Activated naive CD4-positive, alpha-beta T cell treated with Interleukin-2 at 50 U/mL for 16 hours (primary cell): ENCODE results near the gene PEX11G.
"Not testable (repeated sequence)": the region's sequence is repeated elsewhere in the genome, so short reads cannot be mapped to it uniquely, and the experiment has no call there.

Experiments
- DNase-seq: peaks from one replicate; pipeline ENCODE4 v3.0.0-alpha.2; 2020

Gene PEX11G

DNA sequence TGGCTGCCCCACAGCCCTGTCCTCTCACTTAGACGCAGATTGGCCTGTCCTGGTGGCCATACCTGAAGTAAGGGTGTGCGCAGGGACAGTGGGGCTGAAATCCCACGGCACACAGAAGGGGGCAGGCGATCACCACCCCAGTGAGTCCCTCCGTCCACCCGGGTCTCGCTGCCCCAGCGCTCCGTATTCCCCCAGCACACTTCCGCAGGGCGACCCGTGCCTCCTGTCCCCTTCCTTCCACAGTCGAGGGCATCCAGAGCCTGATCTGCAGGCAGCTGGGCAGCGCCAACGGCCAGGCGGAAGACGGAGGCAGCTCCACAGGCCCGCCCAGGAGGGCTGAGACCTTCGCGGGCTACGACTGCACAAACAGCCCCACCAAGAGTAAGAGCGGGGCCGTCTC is 25.3 kb downstream of the PEX11G start:
- DNase-seq = no peak

DNA sequence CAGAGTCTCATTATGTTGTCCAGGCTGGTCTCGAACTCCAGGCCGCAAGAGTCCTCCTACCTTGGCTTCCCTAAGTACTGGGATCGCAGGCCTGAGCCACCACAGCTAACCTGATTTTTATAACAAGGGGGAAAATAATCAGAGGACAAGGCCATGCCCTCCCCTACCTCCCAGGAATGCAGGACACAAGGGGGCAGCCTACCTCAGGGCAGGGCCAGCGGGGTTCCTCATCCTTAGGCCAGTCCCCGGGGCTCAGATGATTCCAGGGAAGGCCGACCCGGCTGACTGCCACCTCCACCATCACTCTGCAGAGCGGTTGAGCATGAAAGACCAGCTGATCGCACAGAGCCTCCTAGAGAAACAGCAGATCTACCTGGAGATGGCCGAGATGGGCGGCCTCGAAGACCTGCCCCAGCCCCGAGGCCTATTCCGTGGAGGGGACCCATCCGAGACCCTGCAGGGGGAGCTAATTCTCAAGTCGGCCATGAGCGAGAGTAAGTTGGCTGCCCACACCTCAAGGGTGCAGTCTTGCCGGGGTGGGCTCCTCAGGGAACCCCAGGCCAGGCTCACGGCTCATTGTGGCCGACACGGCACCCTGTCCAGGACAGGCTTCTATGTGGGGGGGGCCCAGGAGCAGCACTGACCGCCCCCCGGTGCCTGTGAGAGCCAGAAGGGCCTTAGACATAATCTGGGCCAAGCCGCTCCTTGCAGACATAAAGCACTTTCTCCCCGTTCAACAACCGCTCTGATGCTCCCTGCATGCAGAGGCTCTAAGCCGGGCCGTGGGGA is 26.8 kb downstream of the PEX11G start:
- no peak for DNase-seq

DNA sequence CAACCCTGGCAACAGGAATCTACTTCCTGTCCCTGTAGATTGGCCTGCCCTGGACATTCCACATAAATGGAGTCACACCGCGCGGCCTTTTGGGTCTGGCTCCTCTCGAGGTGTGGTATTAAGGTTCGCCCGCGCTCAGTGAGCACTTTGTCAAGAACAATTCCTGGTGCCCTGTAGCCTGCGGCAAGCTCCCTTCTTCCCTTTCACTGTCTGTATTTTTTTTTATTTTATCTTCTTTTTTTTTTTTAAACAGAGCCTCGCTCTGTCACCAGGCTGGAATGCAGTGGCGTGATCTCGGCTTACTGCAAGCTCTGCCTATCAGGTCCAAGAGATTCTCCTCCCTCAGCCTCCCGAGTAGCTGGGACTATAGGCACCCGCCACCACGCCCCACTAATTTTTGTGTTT is 28.3 kb downstream of the PEX11G start:
- no peak for DNase-seq

DNA sequence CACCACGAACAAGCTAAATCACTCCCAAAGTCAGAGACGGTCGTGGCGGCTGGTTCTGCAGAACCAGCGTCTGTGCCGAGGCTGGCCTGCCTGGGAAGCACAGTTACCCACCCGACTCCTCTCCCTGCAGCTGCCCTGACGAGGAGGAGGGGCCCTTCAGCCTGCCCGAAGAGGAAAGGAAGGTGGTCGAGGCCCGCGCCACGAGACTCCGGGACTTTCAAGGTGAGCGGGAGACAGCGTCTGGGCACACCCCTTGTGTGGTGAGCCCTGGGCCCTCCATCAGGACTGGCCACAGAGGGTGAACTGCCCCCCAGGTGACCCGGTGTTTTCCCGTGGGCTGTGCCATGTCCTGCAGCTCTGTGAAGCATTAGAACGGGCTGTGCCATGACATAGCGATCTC is 29.1 kb downstream of the PEX11G start:
- no peak for DNase-seq

DNA sequence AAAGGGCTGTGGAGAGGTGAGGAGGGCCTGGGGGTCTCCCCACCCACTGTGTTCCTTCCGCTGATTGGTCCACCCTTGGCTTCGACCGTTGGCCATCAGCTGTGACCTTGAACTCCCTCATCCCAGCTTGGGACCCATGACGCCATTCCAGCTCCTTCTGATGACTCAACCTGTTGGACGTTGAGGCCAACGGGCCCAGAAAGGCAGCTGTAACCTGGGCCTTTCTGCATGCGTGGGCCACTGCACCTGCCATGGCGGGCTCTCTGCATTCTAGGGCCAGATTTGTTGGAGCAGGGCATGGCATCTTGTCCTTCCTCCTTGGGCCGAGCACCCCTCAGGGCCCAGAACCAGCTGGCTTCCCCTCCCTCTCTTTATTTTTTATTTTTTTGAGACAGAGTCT is 30.2 kb downstream of the PEX11G start:
- no peak for DNase-seq

DNA sequence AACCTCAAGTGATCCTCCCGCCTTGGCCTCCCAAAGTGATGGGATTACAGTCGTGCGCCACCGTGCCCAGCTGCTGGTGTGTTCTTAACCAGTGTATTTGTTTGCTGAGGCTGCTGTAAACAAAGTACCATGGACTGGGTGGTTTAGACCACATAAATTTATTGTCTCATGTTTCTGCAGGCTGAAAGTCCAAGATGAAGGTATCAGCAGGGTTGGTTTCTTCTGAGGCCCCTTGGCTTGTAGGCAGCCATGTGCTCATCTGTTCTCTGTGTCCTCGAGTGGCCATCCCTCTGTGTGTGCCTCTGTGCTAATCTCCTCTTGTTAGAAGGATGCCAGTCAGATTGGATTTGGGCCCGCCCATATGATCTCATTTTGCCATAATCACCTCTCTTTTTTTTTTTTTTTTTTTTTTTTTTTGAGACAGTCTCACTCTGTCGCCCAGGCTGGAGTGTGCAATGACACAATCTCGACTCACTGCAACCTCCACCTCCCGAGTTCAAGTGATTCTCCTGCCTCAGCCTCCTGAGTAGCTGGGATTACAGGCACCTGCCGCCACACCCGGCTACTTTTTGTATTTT is 31.8 kb downstream of the PEX11G start:
- no peak for DNase-seq

DNA sequence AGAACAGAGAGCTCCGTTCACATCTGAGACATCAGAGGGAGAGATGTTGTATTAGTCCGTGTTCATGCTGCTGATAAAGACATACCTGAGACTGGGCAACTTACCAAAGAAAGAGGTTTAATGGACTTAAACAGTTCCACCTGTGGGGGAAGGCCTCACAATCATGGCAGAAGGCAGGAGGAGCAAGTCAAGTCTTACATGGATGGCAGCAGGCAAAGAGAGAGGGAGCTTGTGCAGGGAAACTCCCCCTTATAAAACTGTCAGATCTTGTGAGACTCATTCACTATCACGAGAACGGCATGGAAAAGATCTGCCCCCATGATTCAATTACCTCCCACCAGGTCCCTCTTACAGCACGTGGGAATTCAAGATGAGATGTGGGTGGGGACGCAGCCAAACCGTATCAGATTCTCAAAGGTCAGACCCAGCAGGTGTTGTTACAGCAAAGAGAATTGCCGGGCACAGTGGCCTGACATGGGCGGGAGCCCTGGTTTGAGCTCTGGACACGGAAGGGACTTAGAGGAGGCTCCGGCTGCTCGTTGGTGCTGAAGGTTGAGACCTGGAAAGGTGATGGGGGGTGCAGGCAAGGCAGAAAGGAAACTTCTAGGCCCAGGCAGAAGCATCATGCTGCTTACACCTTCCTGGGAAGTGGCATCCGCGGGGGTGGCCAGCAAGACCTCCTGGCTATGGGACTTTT is 33.1 kb downstream of the PEX11G start:
- no peak for DNase-seq

DNA sequence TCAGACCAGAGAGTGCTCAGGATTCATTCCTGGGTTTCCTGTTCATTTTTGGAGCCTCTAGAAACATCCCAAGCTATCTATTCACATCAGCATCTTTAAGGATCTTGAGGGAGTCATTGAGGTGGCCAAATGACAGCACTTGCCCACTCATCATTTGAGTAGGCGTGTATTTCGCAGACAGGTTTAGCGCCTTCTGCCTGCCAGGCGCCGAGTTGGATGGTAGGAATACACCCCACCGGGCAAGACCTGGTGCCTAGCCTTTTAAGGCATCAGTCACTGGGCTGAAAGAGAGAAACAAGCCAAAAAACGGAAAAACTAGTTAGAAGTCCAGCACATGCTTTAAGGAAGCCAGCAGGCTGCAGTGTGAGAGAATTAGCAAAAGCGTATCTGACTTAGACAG is 33.8 kb downstream of the PEX11G start:
- no peak for DNase-seq

DNA sequence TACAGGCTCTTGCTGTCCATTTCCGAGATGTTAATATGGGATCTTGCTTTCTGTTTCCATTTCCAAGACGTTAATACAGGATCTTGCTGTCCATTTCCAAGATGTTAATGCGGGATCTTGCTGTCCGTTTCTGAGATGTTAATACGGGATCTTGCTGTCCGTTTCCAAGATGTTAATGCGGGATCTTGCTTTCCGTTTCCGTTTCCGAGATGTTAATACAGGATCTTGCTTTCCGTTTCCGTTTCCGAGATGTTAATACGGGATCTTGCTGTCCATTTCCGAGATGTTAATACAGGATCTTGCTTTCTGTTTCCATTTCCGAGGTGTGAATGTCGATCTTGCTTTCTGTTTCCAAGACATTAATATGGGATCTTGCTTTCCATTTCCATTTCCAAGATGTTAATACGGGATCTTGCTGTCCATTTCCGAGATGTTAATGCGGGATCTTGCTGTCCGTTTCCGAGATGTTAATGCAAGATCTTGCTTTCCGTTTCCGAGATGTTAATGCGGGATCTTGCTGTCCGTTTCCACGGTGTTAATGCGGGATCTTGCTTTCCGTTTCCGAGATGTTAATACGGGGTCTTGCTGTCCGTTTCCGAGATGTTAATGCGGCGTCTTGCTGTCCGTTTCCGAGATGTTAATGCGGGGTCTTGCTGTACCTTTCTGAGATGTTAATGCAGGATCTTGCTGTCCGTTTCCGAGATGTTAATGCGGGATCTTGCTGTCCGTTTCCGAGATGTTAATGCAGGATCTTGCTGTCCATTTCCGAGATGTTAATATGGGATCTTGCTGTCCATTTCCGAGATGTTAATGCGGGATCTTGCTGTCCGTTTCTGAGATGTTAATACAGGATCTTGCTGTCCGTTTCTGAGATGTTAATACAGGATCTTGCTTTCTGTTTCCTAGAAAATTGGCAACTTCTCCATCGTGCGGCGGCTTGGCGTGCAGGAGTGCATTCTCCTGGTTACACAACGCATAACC is 38.3 kb downstream of the PEX11G start:
- no peak for DNase-seq

DNA sequence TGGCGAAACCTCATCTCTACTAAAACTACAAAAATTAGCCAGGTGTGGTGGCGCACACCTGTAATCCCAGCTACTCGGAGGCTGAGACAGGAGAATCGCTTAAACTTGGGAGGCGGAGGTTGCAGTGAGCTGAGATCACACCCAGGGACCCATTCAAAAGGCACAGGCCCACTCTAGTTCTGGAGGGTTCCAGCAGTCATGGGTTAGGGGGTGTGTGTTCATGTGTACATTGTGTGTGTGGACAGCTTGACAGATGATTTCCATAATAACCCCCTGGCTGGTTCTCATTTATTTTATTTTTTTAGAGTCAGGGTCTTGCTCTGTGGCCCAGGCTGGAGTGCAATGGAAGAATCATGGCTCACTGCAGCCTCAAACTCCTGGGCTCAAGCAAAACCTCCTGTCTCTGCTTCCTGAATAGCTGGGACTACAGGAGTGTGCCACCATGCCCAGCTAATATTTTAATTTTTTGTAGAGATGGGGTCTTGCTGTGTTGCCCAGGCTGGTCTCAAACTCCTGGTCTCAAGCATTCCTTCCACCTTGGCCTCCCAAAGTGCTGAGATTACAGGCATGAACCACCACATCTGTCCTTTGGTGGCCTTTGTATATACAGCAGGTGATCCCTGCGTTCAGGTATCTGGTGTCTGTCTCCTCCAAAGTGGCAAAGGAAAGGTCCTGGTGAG is 39.3 kb downstream of the PEX11G start:
- not testable (repeated sequence) for DNase-seq

DNA sequence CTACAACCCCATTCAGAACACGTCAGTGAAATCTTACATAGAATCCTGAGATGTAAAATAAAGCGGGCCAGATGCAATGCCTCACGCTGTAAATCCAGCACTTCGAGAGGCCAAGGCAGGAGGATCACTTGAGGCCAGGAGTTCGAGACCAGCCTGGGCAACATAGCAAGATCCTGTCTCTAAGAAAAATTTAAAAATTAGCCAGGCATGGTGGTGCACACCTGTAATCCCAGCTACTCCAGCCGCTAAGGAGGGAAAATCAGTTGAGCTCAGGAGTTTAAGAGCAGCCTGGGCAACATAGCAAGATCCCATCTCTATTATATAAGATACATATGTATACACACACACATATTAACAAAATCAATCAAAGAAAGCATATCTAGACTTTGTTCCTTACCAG is 41.2 kb downstream of the PEX11G start:
- DNase-seq = no peak

DNA sequence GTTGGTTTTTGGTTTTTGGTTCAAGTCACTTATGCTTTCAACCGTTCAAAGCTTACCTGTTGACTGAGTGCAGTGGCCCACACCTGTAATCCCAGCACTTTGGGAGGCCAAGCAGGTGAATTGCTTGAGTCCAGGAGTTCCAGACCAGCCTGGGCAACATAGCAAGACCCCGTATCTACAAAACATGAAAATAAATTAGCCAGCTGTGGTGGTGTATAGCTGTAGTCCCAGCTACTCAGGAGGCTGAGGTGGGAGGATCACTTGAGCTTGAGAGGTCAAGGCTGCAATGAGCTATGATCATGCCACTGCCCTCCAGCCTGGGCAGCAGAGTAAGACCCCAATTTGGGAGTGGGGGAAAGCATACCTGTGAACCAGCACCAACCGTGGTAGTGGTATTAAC is 43.7 kb downstream of the PEX11G start:
- DNase-seq = no peak

DNA sequence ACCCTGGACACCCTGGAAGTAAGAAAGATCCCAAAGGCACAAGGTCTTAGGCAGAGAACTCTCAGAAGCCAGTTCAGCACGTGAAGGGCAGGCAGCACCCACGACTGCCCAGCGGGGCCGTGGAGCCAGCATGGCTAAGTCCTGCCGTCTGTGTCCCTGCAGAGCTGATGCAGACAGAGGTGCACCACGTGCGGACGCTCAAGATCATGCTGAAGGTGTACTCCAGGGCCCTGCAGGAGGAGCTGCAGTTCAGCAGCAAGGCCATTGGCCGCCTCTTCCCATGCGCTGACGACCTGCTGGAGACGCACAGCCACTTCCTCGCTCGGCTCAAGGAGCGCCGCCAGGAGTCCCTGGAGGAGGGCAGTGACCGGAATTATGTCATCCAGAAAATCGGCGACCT is 44.8 kb downstream of the PEX11G start:
- no peak for DNase-seq

DNA sequence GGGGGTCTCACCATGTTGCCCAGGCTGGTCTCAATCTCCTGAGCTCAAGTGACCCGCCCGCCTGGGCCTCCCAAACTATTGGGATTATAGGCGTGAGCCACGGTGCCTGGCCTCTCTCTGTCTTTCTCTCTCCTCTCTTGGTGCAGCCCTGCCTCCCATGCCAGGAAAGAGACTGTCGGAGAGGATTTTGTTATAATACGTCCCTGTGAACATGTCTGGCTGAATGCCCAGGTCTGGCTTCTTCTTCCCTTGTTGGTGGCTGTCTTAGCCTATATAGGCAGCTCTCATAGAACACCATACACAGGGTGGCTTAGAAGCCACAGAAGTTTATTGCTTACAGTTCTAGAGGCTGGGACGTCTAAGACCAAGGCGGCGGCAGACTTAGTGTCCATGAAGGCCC is 46.4 kb downstream of the PEX11G start:
- no peak for DNase-seq

DNA sequence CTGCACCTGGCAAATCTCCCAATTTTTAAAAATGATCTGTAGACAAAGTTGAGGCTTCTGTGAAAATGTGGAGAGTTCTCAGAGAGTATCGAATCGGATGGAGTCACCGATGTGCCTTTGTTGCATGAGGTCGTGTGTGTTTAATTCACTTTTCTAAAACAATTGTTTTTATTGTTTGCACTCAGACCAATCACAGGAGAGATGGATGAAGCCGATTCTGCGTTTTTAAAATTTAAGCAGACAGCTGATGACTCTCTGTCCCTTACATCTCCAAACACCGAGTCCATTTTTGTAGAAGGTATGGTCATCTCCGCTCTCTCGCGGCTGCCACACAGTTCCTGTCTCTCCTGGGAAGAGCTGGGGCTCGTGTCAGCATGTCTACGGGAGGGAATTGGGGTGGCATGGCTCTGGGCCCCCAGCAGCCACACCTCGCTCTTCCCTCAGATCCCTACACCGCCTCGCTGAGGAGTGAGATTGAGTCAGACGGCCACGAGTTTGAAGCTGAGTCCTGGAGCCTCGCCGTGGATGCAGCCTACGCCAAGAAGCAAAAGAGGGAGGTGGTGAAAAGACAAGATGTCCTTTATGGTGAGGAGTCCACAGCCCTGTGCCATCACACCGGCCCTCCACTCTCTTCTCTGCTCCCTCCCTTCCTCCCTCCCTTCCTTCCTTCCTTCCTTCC is 47.2 kb downstream of the PEX11G start:
- no peak for DNase-seq

DNA sequence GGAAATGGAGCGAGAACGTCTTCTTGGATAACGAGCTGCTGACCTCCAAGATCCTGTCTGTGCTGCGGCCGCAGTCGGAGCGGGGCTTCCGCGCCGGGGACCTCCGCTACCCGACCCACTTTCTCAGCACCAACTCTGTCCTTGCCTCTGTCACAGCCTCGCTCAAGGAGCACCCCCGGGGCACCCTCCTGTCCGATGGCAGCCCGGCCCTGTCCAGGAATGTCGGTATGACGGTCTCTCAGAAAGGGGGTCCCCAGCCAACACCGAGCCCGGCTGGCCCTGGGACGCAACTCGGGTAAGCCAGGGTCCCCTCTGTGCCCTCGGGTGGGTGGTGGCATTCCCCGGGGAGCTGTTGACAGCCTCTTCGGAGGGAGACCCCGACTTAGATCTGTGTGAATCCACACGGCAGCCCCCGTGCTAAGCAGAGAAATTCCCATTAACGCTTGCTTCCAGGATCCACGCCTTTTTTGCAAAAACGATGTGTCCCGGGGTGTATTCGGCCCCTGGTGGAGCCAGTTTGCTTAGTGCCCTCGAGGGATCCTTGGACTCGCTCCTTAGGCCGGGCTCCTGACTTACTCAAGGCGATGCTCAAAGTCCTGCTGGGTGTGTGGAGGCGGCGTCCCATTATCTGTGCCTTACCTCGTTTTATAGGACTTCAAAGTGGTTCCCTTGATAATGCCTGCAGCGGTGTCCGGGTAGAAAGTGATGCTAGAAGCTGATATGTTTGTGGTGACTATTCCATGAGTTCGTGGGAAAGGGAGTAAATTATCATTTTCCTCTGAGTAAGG is 48.5 kb downstream of the PEX11G start:
- no peak for DNase-seq

DNA sequence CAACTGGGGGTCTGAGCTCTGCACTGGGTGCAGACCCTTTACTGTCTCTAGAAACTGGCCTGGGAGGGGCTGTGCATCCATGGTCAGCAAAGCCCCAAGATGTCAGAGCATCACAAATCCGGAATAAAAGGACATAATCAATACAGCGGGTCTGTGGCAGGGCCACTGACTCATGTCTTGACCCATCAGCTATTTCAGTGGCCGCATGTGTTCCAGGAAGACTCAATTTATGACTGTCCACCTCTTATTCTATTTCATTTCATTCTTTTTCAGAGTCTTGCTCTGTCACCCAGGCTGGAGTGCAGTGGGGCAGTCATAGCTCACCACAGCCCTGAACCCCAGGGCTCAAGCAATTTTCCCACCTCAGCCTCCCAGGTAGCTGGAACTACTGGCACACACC is 53.2 kb downstream of the PEX11G start:
- no peak for DNase-seq

DNA sequence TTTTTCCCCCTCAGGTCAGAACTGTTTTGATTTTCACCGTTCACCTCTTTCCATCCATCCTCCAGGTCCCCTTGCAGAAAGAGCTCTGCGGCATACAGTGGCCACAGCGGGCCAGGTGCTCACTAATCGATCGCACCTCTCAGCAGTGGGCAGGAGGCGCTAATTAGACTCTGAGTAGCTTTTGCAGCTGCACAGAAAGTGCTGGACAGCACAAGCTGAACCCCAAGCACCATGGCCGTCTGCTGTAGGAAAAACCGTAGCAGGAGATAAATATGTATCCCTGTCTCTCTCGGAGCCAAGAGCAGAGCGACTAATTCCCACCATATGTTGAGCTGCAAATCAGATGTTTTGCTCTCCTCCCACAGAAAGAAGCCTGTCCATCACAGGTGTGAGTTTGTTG is 54.4 kb downstream of the PEX11G start:
- DNase-seq = no peak

DNA sequence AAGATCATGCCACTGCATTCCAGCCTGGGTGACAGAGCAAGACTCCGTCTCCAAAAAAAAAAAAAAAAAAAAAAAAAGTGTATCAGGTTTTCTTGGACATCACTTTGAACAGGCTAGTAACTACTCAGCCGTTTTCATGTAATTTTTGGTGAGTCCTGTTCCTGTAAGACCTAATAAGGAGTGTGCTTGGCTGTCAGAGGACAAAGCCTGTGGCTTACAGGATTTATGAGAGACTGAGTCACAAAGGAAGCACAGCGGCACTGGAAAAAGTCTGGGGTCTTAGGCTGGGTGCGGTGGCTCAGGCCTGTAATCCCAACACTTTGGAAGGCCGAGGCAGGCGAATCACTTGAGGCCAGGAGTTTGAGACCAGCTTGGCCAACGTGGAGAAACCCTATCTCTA is 55.4 kb downstream of the PEX11G start:
- DNase-seq = not testable (repeated sequence)

DNA sequence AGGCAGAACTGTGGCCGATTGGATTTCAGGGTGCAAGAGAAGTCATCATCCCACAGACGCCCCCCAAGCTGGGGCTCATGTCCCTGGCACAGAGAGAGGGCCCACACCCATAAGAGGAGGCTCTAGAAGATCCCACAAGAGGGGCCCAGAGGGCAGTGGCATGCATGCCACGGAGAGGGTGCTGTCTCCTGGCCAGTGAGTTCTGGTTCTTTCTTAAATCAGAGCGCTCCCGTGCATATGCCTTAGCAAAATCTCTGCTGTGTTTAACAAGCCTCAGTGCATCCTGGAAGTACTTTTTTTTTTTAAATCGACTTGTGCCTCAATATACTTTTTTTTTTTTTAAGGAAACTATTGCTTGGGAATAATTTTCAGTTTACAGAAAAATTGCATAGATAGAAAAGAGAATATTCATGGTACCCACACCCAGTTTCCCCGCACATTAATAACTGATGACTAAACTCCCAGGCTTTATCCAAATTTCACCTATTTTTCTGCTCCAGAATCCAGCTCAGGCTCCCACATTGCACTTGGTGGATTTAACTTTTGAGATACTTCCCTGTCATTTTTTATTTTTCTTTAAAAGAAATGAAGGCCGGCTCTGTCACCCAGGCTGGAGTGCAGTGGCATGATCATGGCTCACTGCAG is 59.1 kb downstream of the PEX11G start:
- DNase-seq = no peak
